Mesothelial cell of epicardium (in vitro differentiated cells): ENCODE data around the gene ATPAF2. TPM values are rescaled to one million over a fixed set of nuclear protein-coding genes. Genes with fewer than 3 reads are reported as not detected.

Experiments
- DNase-seq, 2 experiments: peaks; one replicate each; pipeline ENCODE4 v3.0.0; 2021; ENCODE audit warnings: low spot score in 2 of 2; ENCODE audit not compliant: unreplicated experiment in 2 of 2
- H3K27ac Mint-ChIP-seq: 2 replicates; pipeline ENCODE4 v1.8.0; 2021; ENCODE audit warnings: mixed read lengths
- H3K27me3 Mint-ChIP-seq: 2 replicates; pipeline ENCODE4 v1.8.0; 2021; ENCODE audit warnings: low read depth, mixed read lengths
- H3K36me3 Mint-ChIP-seq: 2 replicates; pipeline ENCODE4 v1.8.0; 2021; ENCODE audit warnings: mixed read lengths
- H3K4me1 Mint-ChIP-seq: 2 replicates; pipeline ENCODE4 v1.8.0; 2021; ENCODE audit warnings: mixed read lengths
- H3K4me3 Mint-ChIP-seq: 2 replicates; pipeline ENCODE4 v1.8.0; 2021; ENCODE audit warnings: mild to moderate bottlenecking, moderate library complexity, mixed read lengths
- H3K9me3 Mint-ChIP-seq: 2 replicates; pipeline ENCODE4 v1.8.0; 2021; ENCODE audit warnings: mixed read lengths
- total RNA-seq: library from RNA; stranded (reverse); gene quantifications from 3 replicates; pipeline ENCODE4 v1.2.1, GENCODE V29; 2021
- TF ChIP-seq, protein P1 (sequence below): fragments of 200-600 bp; sonication (generic); IDR thresholded peaks from one replicate; pipeline ENCODE4 v1.5.0; 2021; ENCODE audit warnings: antibody characterized with exemption; ENCODE audit not compliant: unreplicated experiment

The ATPAF2 gene
- total RNA-seq, 1 donor from 2014 or later: 29.9 TPM

- DNase-seq: no peak
- Mint-ChIP-seq H3K4me1 (peaks cover 5% of the 10 kb centered on the region), H3K27ac (no peak overlapping the region), H3K4me3 (no peak overlapping the region), H3K9me3 (no peaks in the 10 kb centered on the region), H3K27me3 (no peaks in the 10 kb centered on the region), H3K36me3 (no peaks in the 10 kb centered on the region)
- TF ChIP-seq, protein P1, sequence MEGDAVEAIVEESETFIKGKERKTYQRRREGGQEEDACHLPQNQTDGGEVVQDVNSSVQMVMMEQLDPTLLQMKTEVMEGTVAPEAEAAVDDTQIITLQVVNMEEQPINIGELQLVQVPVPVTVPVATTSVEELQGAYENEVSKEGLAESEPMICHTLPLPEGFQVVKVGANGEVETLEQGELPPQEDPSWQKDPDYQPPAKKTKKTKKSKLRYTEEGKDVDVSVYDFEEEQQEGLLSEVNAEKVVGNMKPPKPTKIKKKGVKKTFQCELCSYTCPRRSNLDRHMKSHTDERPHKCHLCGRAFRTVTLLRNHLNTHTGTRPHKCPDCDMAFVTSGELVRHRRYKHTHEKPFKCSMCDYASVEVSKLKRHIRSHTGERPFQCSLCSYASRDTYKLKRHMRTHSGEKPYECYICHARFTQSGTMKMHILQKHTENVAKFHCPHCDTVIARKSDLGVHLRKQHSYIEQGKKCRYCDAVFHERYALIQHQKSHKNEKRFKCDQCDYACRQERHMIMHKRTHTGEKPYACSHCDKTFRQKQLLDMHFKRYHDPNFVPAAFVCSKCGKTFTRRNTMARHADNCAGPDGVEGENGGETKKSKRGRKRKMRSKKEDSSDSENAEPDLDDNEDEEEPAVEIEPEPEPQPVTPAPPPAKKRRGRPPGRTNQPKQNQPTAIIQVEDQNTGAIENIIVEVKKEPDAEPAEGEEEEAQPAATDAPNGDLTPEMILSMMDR: no peak
These were observed 60.2 kb downstream of the ATPAF2 start for GRCh38 chr17:17978481-17979424.

DNA sequence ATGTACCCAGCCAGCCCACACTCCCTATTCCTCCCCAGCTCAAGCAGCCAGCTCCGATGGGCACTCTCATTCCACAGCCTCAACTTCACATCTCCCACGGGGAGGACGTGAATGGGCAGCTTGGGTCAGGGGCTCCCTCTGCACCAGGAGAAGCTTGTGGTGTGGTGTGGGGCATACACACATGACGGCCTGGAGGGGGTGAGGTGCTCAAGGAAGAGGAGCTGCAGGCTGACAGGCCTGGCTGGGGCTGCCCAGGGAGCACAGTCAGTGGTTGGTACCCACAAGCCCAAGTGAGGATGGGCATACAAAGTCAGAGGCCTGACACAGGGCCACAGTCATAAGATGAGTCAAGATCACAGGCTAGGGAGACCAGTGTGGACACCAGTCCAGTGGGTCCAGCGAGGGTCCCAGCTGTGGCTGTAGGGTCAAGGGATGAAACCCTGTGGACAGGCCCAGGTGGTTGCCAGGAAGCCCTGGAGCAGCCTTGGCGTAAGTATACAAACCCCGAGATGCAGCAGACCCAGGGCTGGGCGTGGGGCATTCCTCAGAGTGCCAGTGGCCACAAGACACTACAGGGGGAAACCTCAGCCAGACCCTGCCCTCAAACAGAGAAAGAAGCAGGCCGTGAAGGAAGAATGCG lies 61.9 kb downstream of the ATPAF2 start:
- no peak overlapping the region for H3K4me3 Mint-ChIP-seq
- H3K36me3 Mint-ChIP-seq: no peaks in the 10 kb centered on the region
- H3K9me3 Mint-ChIP-seq: no peaks in the 10 kb centered on the region
- H3K27ac Mint-ChIP-seq: no peak overlapping the region
- no peak for DNase-seq
- TF ChIP-seq, protein P1: no peak
- no peaks in the 10 kb centered on the region for H3K27me3 Mint-ChIP-seq
- H3K4me1 Mint-ChIP-seq: peaks cover 11% of the 10 kb centered on the region

DNA sequence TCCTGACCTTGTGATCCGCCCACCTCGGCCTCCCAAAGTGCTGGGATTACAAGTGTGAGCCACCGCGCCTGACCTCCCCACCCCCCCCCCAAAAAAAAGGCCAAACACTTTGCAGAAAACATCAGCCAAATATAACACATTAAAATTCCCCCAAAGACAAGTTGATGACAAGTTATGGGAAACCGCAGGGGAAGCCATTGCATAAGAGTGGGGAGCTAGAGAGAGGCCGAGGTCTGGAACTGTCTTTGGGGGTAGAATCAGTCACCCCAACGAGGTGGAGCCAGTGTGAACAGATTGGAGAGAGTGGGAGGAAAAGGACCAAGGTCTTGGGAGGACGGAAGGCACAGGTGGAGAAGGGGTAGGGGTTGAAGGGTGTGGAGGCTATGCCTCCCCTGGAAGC lies 63.5 kb downstream of the ATPAF2 start:
- Mint-ChIP-seq H3K9me3 (no peaks in the 10 kb centered on the region), H3K27ac (no peak overlapping the region)

DNA sequence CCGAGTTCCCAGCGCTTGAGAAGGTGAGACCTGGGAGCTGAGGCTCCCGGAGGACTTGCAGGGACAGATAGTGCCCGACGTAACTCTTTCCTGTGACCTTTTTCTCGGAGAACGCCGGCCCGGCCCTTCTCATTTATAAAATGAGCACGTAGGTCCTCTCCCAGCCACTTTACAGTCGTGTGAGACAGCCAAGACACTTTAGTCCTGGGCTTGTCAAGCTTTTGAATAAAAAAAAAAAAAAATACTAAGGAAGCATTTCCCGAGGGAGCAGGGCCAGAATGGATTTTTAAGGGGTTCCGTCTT lies 66.1 kb downstream of the ATPAF2 start:
- no peak for DNase-seq
- TF ChIP-seq, protein P1: no peak
- Mint-ChIP-seq H3K36me3 (no peaks in the 10 kb centered on the region), H3K4me3 (peak overlapping the region; percentile 93), H3K27me3 (no peaks in the 10 kb centered on the region), H3K4me1 (peaks cover 41% of the 10 kb centered on the region), H3K27ac (peak overlapping the region; percentile 93), H3K9me3 (no peaks in the 10 kb centered on the region)

More for the DNA sequence above, 63.5 kb downstream of the ATPAF2 start:
- H3K36me3 Mint-ChIP-seq: no peaks in the 10 kb centered on the region
- no peak for DNase-seq
- no peak overlapping the region for H3K4me3 Mint-ChIP-seq
- H3K4me1 Mint-ChIP-seq: peaks cover 23% of the 10 kb centered on the region
- TF ChIP-seq, protein P1: no peak
- no peaks in the 10 kb centered on the region for H3K27me3 Mint-ChIP-seq

- Mint-ChIP-seq H3K36me3 (no peaks in the 10 kb centered on the region), H3K9me3 (no peaks in the 10 kb centered on the region), H3K27ac (peak within 1 kb of the TSS; percentile 93)
These were observed 66.6 kb downstream of the ATPAF2 start, which contains the start of the genes DRC3 and TOM1L2 for GRCh38 chr17:17972126-17972951. TSS of gene DRC3 (plus strand) at chr17:17972862. CDS start at chr17:17977599, 4,737 bp downstream. TSS of gene TOM1L2 (minus strand) at chr17:17972400. CDS start at chr17:17972313, 87 bp downstream.

More at GRCh38 chr17:17972126-17972951, 66.6 kb downstream of the ATPAF2 start, which contains the start of the genes DRC3 and TOM1L2:
- Mint-ChIP-seq H3K27me3 (no peaks in the 10 kb centered on the region), H3K4me1 (peaks cover 43% of the 10 kb centered on the region), H3K4me3 (peak within 1 kb of the TSS; percentile 93)
- peak; percentile 99 to 100 for DNase-seq
- TF ChIP-seq, protein P1: no peak
